Mucosa of stomach (tissue), 1 donor: ENCODE measurements around the gene TWSG1.
"Not testable (repeated sequence)": the region's sequence is repeated elsewhere in the genome, so short reads cannot be mapped to it uniquely, and the experiment has no call there.

Source experiments
- H3K27me3 ChIP-seq: one replicate; pipeline ENCODE4 v1.7.0; 2013; ENCODE audit warnings: mild to moderate bottlenecking, low read length; ENCODE audit not compliant: control insufficient read depth, insufficient read depth
- H3K36me3 ChIP-seq: one replicate; pipeline ENCODE4 v1.7.0; 2013; ENCODE audit warnings: low read length; ENCODE audit not compliant: control insufficient read depth, insufficient read depth
- H3K4me1 ChIP-seq: one replicate; pipeline ENCODE4 v1.7.0; 2013; ENCODE audit warnings: mild to moderate bottlenecking, low read length; ENCODE audit not compliant: control insufficient read depth, insufficient read depth
- H3K4me3 ChIP-seq: one replicate; pipeline ENCODE4 v1.7.0; 2013; ENCODE audit warnings: low read length
- H3K9ac ChIP-seq: one replicate; pipeline ENCODE4 v1.7.0; 2013; ENCODE audit warnings: mild to moderate bottlenecking, low read length, moderate library complexity
- H3K9me3 ChIP-seq: one replicate; pipeline ENCODE4 v1.7.0; 2013; ENCODE audit warnings: mild to moderate bottlenecking, low read length, moderate library complexity; ENCODE audit not compliant: control insufficient read depth
- donor health status: Pancreatic carcinoma.

The TWSG1 gene

DNA sequence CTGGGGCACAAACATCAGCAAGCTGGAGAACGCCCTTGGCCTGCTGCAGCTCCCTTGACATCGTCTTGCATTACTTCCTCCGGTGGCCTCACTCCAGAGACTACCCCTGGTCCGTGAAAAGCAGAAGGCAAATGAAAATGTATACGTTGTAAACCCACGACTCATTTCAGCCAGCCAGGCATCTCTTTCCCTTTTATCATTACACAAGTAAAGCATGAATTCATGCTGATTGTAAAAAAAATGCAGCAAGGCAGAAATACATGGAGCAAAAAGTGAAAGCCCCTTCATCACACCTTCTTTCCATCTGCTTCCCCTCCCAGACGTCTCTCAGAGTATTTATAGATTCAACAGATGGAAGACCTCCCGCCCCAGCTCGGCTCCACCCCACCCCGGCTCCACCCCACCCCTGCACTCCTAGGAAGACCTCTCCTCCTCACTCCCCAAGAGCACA lies 99.1 kb downstream of the TWSG1 start:
- Histone ChIP-seq H3K9me3 (no peaks in the 10 kb centered on the region), H3K4me3 (no peak overlapping the region), H3K9ac (no peak overlapping the region), H3K36me3 (no peaks in the 10 kb centered on the region), H3K4me1 (no peaks in the 10 kb centered on the region), H3K27me3 (no peaks in the 10 kb centered on the region)

DNA sequence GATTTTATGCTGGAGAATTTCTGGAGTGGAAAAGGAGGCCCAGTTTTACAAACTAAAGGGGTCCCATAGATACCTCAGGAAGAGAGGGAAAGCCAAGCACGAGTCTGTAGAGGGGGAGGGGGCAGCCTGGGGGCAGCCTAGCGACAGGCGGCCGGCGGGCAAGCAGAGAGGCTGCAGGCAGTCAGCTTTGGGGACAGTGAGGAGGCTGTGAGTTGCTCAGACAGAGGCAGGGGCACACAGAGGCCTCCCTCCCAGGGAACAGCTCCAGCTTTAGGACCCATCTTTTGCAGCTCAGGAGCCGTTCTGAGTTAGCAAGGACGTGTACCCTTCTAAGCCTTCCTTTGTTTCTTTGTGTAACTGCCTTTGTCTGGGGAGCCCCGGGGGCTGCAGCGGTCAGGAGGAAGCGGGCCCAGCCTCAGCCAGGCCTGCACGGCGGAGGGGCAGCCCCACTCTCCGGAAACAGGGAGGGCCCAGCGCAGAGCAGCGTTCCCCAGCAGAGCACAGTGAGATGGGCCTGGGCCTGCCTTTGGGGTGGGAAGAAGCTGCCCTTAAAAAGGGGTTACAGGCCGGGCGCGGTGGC lies 99.6 kb downstream of the TWSG1 start:
- Histone ChIP-seq H3K4me3 (no peak overlapping the region), H3K9ac (no peak overlapping the region), H3K36me3 (no peaks in the 10 kb centered on the region), H3K4me1 (no peaks in the 10 kb centered on the region), H3K9me3 (no peaks in the 10 kb centered on the region), H3K27me3 (no peaks in the 10 kb centered on the region)

DNA sequence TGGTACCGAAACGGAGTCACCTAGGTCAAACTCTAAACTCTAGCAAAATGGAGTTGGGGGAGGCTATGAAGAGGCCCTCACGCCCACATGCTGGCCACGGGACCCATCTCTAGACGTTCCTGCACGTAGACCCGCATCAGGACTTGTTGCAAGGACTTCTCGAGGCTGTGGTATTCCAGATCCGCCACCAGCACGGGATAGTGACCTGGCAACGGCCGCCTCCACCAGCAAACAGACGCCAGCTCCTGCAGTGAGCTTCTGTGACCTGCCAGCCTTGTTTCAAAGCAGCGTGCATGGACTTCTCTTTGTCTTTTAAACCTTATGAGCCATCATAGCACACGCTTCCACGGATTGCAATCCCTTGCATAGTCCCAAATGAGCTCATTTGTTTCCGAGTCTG lies 100.5 kb downstream of the TWSG1 start:
- H3K27me3 ChIP-seq, result no peaks in the 10 kb centered on the region
- no peaks in the 10 kb centered on the region for H3K9me3 ChIP-seq
- H3K4me3 ChIP-seq, result no peak overlapping the region
- no peaks in the 10 kb centered on the region for H3K36me3 ChIP-seq
- H3K4me1 ChIP-seq, result no peaks in the 10 kb centered on the region
- no peak overlapping the region for H3K9ac ChIP-seq

DNA sequence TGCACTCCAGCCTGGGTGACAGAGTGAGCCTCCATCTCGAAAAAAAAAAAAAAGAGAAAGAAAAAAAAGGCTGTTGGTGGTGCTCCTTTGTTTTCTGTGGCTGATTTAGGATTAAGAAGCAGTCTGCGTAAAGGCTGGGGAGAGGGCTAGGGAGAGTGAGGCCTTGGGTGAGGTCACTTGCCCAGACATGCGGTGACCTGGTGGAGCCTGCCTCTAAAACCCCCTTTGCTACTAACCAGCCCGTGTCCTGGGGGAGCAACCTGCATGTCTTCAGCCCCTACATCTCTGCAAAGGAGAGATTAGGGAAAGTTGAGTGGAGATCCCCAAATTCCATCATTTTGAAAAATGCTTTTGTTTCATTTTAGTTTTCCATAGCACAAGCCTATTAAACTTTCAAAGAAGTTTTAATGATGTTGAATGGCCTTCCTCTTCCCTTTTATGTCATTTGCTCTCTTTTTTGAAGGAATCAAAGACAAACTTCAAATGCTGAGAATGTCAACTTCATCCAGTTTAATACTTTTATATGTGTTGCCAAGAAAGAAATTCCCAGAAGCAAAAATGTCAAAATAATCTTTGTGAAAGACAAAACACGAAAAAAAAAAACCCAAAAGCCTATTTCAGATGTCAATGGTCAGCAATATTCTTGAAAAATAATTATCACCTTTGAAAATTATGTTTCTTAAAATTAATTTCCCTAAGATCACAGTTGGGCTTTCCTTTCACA lies 101.8 kb downstream of the TWSG1 start:
- H3K27me3 ChIP-seq, result no peaks in the 10 kb centered on the region
- H3K4me3 ChIP-seq, result no peak overlapping the region
- no peaks in the 10 kb centered on the region for H3K9me3 ChIP-seq
- no peaks in the 10 kb centered on the region for H3K4me1 ChIP-seq
- no peak overlapping the region for H3K9ac ChIP-seq
- no peaks in the 10 kb centered on the region for H3K36me3 ChIP-seq

DNA sequence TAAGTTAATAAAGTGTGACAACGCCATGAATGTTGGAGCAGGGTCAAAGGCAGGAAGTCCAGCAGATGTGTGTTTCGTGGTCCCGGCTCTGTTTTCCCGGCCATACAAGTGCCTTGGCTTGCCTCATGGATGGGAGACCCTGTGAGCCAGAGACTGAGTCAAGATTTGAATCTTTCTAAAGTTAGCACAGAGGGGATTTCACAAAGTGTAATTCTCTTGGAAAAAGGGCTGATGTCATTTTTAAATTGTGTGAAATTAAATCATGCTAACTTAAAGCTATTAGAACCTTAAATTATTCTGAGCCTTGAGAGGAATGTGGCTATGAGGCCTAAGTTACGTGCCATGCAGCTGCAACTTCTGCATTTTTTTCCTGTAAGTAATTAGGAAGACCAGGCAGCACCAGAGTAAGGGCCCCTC lies 102.5 kb downstream of the TWSG1 start:
- Histone ChIP-seq H3K9ac (no peak overlapping the region), H3K36me3 (no peaks in the 10 kb centered on the region), H3K27me3 (no peaks in the 10 kb centered on the region), H3K9me3 (no peaks in the 10 kb centered on the region), H3K4me3 (no peak overlapping the region), H3K4me1 (no peaks in the 10 kb centered on the region)

DNA sequence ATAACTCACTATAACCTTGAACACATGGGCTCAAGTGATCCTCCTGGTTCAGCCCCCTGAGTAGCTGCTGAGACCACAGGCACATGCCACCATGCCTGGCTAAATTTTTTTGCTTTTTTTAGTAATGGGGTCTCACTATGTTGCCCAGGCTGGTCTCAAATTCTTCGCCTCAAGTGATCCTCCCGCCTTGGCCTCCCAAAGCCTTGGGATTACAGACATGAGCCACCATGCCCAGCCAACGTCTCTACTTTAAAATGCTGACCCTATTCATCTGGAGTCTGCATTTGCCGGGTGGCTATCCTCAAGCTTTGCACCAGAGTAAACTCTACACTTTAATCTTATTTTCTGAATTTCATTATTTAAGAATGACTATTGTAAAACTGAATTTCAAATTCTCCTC lies 103.1 kb downstream of the TWSG1 start:
- H3K36me3 ChIP-seq, result no peaks in the 10 kb centered on the region
- H3K27me3 ChIP-seq, result no peaks in the 10 kb centered on the region
- H3K9ac ChIP-seq, result no peak overlapping the region
- no peak overlapping the region for H3K4me3 ChIP-seq
- H3K4me1 ChIP-seq, result no peaks in the 10 kb centered on the region
- H3K9me3 ChIP-seq, result no peaks in the 10 kb centered on the region

DNA sequence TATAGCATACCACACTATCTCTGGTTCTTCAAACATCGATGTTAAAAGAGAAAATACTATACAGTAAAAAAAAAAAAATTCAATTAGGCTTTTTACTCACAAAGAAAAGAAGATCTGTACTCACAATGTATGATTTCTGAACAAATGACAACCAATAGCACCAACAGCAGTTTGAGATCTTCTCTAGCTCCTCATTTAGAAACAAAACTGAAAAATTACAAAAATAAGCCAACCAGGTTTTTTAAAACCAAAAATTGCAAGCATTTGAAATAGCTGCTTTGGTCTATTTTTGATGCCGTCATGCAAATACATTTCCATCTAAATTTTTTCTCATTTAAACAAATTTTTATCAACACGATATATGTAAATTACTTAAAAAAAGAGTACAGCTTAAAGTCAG lies 106.5 kb downstream of the TWSG1 start:
- H3K9ac ChIP-seq, result no peak overlapping the region
- H3K36me3 ChIP-seq, result no peaks in the 10 kb centered on the region
- H3K4me3 ChIP-seq, result no peak overlapping the region
- H3K9me3 ChIP-seq, result no peaks in the 10 kb centered on the region
- H3K4me1 ChIP-seq, result no peaks in the 10 kb centered on the region
- no peaks in the 10 kb centered on the region for H3K27me3 ChIP-seq

DNA sequence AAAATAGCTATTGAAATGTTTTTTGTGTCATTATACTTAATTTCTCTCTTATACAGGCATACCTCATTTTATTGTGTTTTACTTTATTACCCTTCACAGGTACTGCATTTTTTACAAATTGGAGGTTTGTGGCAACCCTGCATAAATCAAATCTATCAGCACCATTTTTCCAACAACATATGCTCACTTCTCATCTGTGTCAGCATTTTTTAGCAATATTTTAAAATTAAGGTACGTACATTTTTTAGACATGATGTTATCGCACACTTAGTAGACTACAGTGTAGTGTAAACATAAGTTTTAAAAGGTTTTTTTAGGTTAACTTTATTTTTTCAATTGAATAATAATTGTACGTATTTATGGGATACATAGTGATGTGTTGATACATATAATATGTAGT lies 110.0 kb downstream of the TWSG1 start:
- no peaks in the 10 kb centered on the region for H3K4me1 ChIP-seq
- H3K9me3 ChIP-seq, result no peaks in the 10 kb centered on the region
- no peaks in the 10 kb centered on the region for H3K36me3 ChIP-seq
- no peaks in the 10 kb centered on the region for H3K27me3 ChIP-seq
- no peak overlapping the region for H3K4me3 ChIP-seq
- H3K9ac ChIP-seq, result no peak overlapping the region

DNA sequence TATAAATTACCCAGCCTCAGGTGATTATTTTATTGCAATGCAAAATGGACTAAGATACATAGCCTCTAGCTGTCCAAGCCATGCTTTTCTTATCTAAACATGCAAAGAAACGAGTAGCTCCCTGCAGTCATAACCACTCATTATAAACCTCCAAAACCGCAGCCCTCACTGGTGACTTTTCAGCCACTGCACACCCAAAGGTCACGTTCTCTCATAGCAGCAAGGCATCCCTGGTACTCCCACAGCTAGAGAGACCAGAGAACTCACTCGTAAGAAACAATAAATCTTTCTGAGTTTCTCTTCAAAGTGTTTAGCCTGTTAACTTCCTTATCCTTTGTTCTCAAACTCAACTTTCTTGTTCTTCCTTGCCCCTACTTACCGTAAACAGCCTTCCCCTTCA lies 112.3 kb downstream of the TWSG1 start:
- no peak overlapping the region for H3K9ac ChIP-seq
- H3K27me3 ChIP-seq, result no peaks in the 10 kb centered on the region
- no peaks in the 10 kb centered on the region for H3K4me1 ChIP-seq
- H3K4me3 ChIP-seq, result no peak overlapping the region
- no peaks in the 10 kb centered on the region for H3K36me3 ChIP-seq
- no peaks in the 10 kb centered on the region for H3K9me3 ChIP-seq

DNA sequence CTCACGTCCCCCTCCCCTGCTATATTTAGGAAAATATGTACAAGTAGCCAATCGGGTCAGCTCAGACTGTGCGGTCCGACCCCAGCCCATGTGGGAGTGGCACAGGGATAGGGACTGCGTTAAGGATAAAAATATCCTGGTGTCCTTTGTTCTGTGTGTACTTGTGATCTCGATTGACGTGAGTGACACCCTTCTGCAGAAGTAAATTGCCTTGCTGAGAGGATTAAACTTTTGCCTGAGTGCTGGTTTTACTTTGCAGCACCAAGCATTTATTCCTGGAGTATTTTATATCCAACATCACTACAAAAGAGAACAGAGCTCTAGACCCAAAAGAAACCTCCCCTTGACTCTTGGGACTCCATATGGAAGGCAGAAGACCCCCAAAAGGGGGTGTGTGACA lies 112.8 kb downstream of the TWSG1 start:
- H3K36me3 ChIP-seq, result no peaks in the 10 kb centered on the region
- H3K9me3 ChIP-seq, result no peaks in the 10 kb centered on the region
- H3K27me3 ChIP-seq, result no peaks in the 10 kb centered on the region
- no peak overlapping the region for H3K9ac ChIP-seq
- H3K4me3 ChIP-seq, result no peak overlapping the region
- no peaks in the 10 kb centered on the region for H3K4me1 ChIP-seq

DNA sequence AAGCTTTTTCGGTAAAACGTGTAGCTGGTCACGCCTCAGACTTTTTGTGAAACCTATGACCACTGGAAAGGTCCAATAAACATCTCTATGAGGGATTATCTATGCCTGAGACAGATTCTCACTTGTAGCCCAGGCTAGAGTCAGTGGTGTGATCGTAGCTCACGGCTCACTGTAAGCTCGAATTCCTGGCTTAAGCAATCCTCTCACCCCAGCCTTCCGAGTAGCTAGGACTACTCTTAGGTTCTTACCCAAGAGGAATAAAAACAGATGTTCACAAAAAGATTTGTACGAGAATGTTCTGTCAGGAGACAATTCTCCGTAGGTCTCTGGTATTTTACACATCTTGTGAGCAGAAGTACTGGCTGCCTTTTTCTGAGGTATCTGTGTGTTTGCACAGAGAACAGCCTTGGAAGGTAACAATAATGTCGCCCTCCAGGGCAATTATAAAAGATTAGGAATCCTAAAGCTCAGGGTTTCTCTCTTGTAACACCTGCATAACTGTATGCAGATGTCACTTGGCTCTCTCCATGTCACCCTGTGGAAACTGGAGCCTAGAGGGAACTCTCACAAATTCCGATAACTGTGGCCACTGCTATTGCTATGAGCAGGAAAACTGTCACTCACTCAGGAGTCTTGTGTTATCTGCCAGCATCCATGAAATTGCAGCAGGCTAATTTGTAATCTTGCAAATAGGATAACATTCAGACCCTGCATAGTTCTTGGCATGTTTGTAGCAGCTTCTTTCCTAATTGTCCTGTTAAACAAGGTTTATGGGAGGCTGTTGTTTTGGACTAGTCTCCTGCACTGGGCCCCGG lies 115.2 kb downstream of the TWSG1 start:
- Histone ChIP-seq H3K4me1 (no peaks in the 10 kb centered on the region), H3K27me3 (no peaks in the 10 kb centered on the region), H3K4me3 (no peak overlapping the region), H3K9me3 (no peaks in the 10 kb centered on the region), H3K9ac (no peak overlapping the region), H3K36me3 (no peaks in the 10 kb centered on the region)

DNA sequence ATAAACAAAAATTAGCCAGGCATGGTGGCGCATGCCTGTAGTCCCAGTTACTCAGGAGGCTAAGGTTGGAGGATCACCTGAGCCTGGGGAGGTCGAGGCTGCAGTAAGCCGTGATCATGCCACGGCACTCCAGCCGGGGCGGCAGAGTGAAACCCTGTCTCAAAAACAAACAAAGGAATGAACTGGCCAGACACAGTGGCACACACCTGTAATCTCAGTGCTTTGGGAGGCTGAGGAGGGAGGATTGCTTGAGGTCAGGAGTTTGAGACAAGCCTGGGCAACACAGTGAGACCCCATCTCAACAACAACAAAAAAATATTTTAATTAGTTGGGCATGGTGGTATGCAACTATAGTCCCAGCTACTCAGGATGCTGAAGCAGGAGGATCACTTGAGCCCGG lies 116.3 kb downstream of the TWSG1 start:
- not testable (repeated sequence) for H3K36me3 ChIP-seq, H3K4me3 ChIP-seq, H3K4me1 ChIP-seq, H3K9ac ChIP-seq, H3K9me3 ChIP-seq, H3K27me3 ChIP-seq
